ENCODE results near the gene NRAS. TPM values are rescaled to one million over a fixed set of nuclear protein-coding genes. Genes with fewer than 3 reads are reported as not detected.

Gene NRAS
- total RNA-seq, 1 experiment from 2014 or later: 48.0 TPM

- no peak for TF ChIP-seq ZBTB33 (IDR thresholded peaks at IDR 0.05; ENCODE audit: extremely low read depth, insufficient replicate concordance, low read length)
- TF ChIP-seq EGR1 (IDR thresholded peaks at IDR 0.05; ENCODE audit: low read depth): no peak
- TF ChIP-seq CEBPB (IDR thresholded peaks at IDR 0.05; ENCODE audit: low read depth): no peak
- no peak for TF ChIP-seq ELF1 (IDR thresholded peaks at IDR 0.05; ENCODE audit: borderline replicate concordance, low read depth)
- TF ChIP-seq ZNF274 (IDR thresholded peaks at IDR 0.05; ENCODE audit: low read depth, low read length): no peak
These were observed 3.6 kb downstream of the NRAS start (continued) for GRCh38 chr1:114712977-114713376.

- Histone ChIP-seq H3K4me1 (ENCODE audit: control insufficient read depth in 1 of 2, insufficient read depth in 2 of 2, low read length in 2 of 2) (peaks cover 0 to 2% of the 10 kb centered on the region in 2 experiments; a peak in 1 of 4 replicates), H3K27ac (ENCODE audit: low read depth, low read length) (no peak overlapping the region), H3K9me2 (ENCODE audit: insufficient read depth) (no peaks in the 10 kb centered on the region), H4K20me1 (ENCODE audit: insufficient read depth) (no peaks in the 10 kb centered on the region), H3K9me3 (ENCODE audit: control insufficient read depth in 1 of 2, insufficient read depth in 1 of 2, low read depth in 1 of 2, low read length in 2 of 2) (no peaks in the 10 kb centered on the region), H3K4me2 (ENCODE audit: low read length) (no peak overlapping the region), H3K27me3 (ENCODE audit: insufficient read depth, low read length) (no peaks in the 10 kb centered on the region), H3K79me2 (ENCODE audit: insufficient read depth, low read length) (peaks cover 38% of the 10 kb centered on the region), H2AFZ (ENCODE audit: low read depth, low read length, poor library complexity, severe bottlenecking) (no peak overlapping the region), H3K36me3 (ENCODE audit: control insufficient read depth in 1 of 2, insufficient read depth in 2 of 2, low read length in 2 of 2) (peaks cover 45 to 51% of the 10 kb centered on the region in 2 experiments), H3K9ac (ENCODE audit: low read length) (no peak overlapping the region), H3K4me3 (replicated peaks in 1 of 2; ENCODE audit: low read depth in 1 of 2, low read length in 2 of 2) (no peak overlapping the region)
- CTCF ChIA-PET: no interaction called here
- BruUV-seq (replicated peaks): no TSS peak
- DNase-seq (ENCODE audit: low read depth, low spot score): no peak
- TF ChIP-seq SRF (IDR thresholded peaks at IDR 0.05; ENCODE audit: low read depth) (no peak), SP1 (IDR thresholded peaks at IDR 0.05; ENCODE audit: low read depth) (no peak), ZFX (IDR thresholded peaks at IDR 0.05) (no peak), JUND (IDR thresholded peaks at IDR 0.05) (no peak), ZNF274 (IDR thresholded peaks at IDR 0.05; ENCODE audit: low read depth, low read length) (no peak), POLR2AphosphoS5 (IDR thresholded peaks at IDR 0.05; ENCODE audit: low read depth, low read length) (no peak), REST (IDR thresholded peaks at IDR 0.05; ENCODE audit: low read depth) (no peak), EZH2phosphoT487 (IDR thresholded peaks at IDR 0.05; ENCODE audit: borderline replicate concordance) (no peak), POLR2A (IDR thresholded peaks at IDR 0.05; ENCODE audit: borderline replicate concordance, extremely low read depth, insufficient read depth, insufficient read length) (no peak), RAD21 (IDR thresholded peaks at IDR 0.05; ENCODE audit: low read depth) (no peak), MAX (IDR thresholded peaks at IDR 0.05) (no peak), TCF7L2 (IDR thresholded peaks at IDR 0.05; ENCODE audit: borderline replicate concordance, extremely low read depth, insufficient read depth, insufficient read length) (no peak), ELF1 (IDR thresholded peaks at IDR 0.05; ENCODE audit: borderline replicate concordance, low read depth) (no peak), EZH2 (IDR thresholded peaks at IDR 0.05) (no peak), SIN3A (IDR thresholded peaks at IDR 0.05; ENCODE audit: low read depth) (no peak)
- intact Hi-C loops (cut with micrococcal nuclease): no loop called here
- RAD21 ChIA-PET (ENCODE audit: low non-redundant PET in 1 of 2, low total read pairs in 2 of 2, uncharacterized antibody in 2 of 2, unreplicated experiment in 2 of 2): no interaction called here
- POLR2A ChIA-PET: no interaction called here
- no peak for ATAC-seq
These were observed 6.2 kb downstream of the NRAS start for GRCh38 chr1:114710360-114710759.
